Spinal cord (tissue), 10 donors: Measurements from ENCODE around the gene NIPBL. TPM values are rescaled to one million over a fixed set of nuclear protein-coding genes. Genes with fewer than 3 reads are reported as not detected.

Source experiments
- DNase-seq, 6 donors: peaks; one replicate each; pipeline versions ENCODE4 v3.0.0 to v3.0.0-alpha.2; 2013 to 2015; ENCODE audit warnings: low spot score in 6 of 6, low read depth in 4 of 6
- H3K27ac ChIP-seq: one replicate; pipeline ENCODE4 v1.5.1; 2013; ENCODE audit warnings: low read depth, low read length, control low read depth
- H3K27me3 ChIP-seq: one replicate; pipeline ENCODE4 v1.6.1; 2013; ENCODE audit warnings: low read length; ENCODE audit not compliant: control insufficient read depth, insufficient read depth
- H3K36me3 ChIP-seq: one replicate; pipeline ENCODE4 v1.6.1; 2013; ENCODE audit warnings: low read length; ENCODE audit not compliant: control insufficient read depth, insufficient read depth
- H3K4me1 ChIP-seq: one replicate; pipeline ENCODE4 v1.6.1; 2013; ENCODE audit warnings: low read length; ENCODE audit not compliant: control insufficient read depth, insufficient read depth
- H3K4me3 ChIP-seq: one replicate; pipeline ENCODE4 v1.5.1; 2013; ENCODE audit warnings: low read depth, low read length, control low read depth
- H3K9me3 ChIP-seq: one replicate; pipeline ENCODE4 v1.6.1; 2013; ENCODE audit warnings: low read length; ENCODE audit not compliant: control insufficient read depth, insufficient read depth
- WGBS: methylation state at CpG from one replicate; pipeline ENCODE4 v1.1.5; 2013; ENCODE audit warnings: missing lambda C conversion rate; ENCODE audit not compliant: insufficient coverage; 5-methylcytosine and 5-hydroxymethylcytosine counted together
- polyA plus RNA-seq, 2 donors: library from polyadenylated mRNA; unstranded; fragments of 120-200 nt; gene quantifications; one replicate each; pipeline ENCODE4 v1.2.1, GENCODE V29; 2013; ENCODE audit not compliant: insufficient read length in 2 of 2
- total RNA-seq, 2 donors: library from RNA; depleted of rRNA in 1 of 2; stranded (reverse); fragments of 120-200 nt in 1 of 2; fragments of >200 nt in 1 of 2; gene quantifications; one replicate each; pipeline versions ENCODE4 v1.2.3 to v1.2.4, GENCODE V29; 2013 to 2014
- donor health status: healthy.

Gene NIPBL
- total and polyA plus RNA-seq, 4 donors = 40.4 to 71.9 (median 46.9) TPM

DNA sequence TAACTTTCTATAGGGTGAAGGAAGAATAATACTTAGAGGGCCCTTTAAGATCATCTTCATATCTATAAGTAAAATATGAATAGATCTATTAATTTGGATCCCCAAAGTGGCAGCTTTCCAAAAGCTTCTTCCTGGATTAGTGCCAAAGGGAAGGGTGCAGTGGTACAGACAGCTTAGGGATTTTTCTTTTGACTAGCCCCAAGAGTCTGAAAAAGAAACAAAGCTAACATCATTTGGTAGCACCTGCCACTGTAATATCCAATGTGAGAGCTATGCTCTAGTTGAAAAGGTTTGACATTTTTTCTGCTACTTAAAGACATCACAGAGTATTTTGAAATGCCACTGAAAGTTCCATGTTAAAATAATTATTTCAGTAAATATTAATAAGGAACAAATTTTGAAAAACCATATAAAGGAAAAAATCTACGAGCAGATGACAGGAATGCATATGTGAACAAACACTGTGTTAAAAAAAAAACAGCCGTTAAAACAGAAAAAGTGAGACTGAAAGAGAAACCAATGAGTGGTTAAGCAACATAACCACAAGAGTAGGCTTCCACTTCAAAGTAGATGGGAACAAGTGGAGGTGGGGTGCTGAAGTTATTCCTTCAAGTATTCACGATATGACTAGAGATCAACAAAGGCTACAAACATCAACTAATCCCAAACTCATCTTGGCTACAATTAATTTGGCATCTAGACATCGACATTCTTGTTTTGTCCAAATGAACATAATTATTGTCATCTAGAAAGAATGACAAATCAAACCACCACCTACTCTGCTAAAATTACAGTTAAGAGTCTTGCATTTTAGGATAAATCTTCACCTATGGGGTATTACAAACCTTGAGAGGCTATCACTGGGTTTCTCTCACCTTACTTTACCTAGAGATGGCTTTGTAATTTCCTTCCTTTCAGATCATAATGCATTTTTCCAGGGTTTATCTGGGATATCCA is 235.1 kb downstream of the NIPBL start:
- no peaks in the 10 kb centered on the region for H3K9me3 ChIP-seq
- H3K4me3 ChIP-seq = no peak overlapping the region
- DNase-seq = no peak
- no peak overlapping the region for H3K27ac ChIP-seq
- H3K4me1 ChIP-seq = no peaks in the 10 kb centered on the region
- H3K36me3 ChIP-seq = peaks cover 28% of the 10 kb centered on the region
- 100% methylated on average over 1 of the region's 4 CpGs for WGBS
- no peaks in the 10 kb centered on the region for H3K27me3 ChIP-seq

GRCh38 chr5:37112383-37112991 is 235.9 kb downstream of the NIPBL start:
- no peak overlapping the region for H3K27ac ChIP-seq
- WGBS = 91% methylated on average over 1 of the region's 3 CpGs
- peaks cover 27% of the 10 kb centered on the region for H3K36me3 ChIP-seq

More at GRCh38 chr5:37112383-37112991, 235.9 kb downstream of the NIPBL start:
- DNase-seq = no peak
- Histone ChIP-seq H3K4me3 (no peak overlapping the region), H3K4me1 (no peaks in the 10 kb centered on the region), H3K27me3 (no peaks in the 10 kb centered on the region), H3K9me3 (no peaks in the 10 kb centered on the region)
